PC-9 (cell line): ENCODE measurements around the gene PLAAT4. TPM values are rescaled to one million over a fixed set of nuclear protein-coding genes. Genes with fewer than 3 reads are reported as not detected.

ENCODE experiments used
- BruUV-seq: library from RNA; stranded (reverse); fragments of 400-500 nt; replicated peaks from 2 replicates; lab custom pipeline; 2021; lab: Mats Ljungman, UMichigan
- CTCF ChIA-PET: fragments of 300-600 bp; sonication (Branson Sonifier 250); formaldehyde crosslinking; loops from one replicate; lab custom pipeline; 2022; ENCODE audit warnings: antibody characterized with exemption; lab: Charles Lee
- POLR2A ChIA-PET: fragments of 300-600 bp; sonication (Branson Sonifier 250); formaldehyde crosslinking; loops from one replicate; lab custom pipeline; 2022; ENCODE audit warnings: antibody characterized with exemption; ENCODE audit not compliant: unreplicated experiment; lab: Charles Lee
- DNase-seq, 2 experiments: peaks; one replicate each; pipeline versions ENCODE4 v3.0.0 to v3.0.0-alpha.2; 2015 to 2022; ENCODE audit warnings: mixed read lengths in 1 of 2
- H2AFZ ChIP-seq: fragments of 200-600 bp; sonication (generic); 2 replicates; pipeline ENCODE4 v1.8.1; 2017; ENCODE audit warnings: antibody characterized with exemption
- H3F3A ChIP-seq: fragments of 200-600 bp; sonication (generic); 2 replicates; pipeline ENCODE4 v1.8.1; 2017; ENCODE audit warnings: antibody characterized with exemption, mild to moderate bottlenecking, low read depth; ENCODE audit not compliant: insufficient read depth
- H3K27ac ChIP-seq: fragments of 200-600 bp; sonication (generic); 2 replicates; pipeline ENCODE4 v1.6.1; 2016; ENCODE audit warnings: mixed run types
- H3K27me3 ChIP-seq: fragments of 200-600 bp; sonication (generic); 2 replicates; pipeline ENCODE4 v1.6.1; 2016; ENCODE audit warnings: low read depth, mixed run types; ENCODE audit not compliant: insufficient read depth
- H3K36me3 ChIP-seq: fragments of 200-600 bp; sonication (generic); 2 replicates; pipeline ENCODE4 v1.6.1; 2016; ENCODE audit warnings: low read depth, mixed run types
- H3K4me1 ChIP-seq: fragments of 200-600 bp; sonication (generic); replicated peaks from 2 replicates; pipeline ENCODE4 v1.6.1; 2016; ENCODE audit warnings: mixed run types; ENCODE audit not compliant: insufficient read depth
- H3K4me2 ChIP-seq: fragments of 200-600 bp; sonication (generic); 2 replicates; pipeline ENCODE4 v1.6.1; 2017; ENCODE audit warnings: mixed run types
- H3K4me3 ChIP-seq: fragments of 200-600 bp; sonication (generic); 2 replicates; pipeline ENCODE4 v1.6.1; 2016; ENCODE audit warnings: mixed run types
- H3K79me2 ChIP-seq: fragments of 200-600 bp; sonication (generic); 2 replicates; pipeline ENCODE4 v1.6.1; 2017; ENCODE audit warnings: low read depth, mixed run types
- H3K9me2 ChIP-seq: fragments of 200-600 bp; sonication (generic); 2 replicates; pipeline ENCODE4 v1.8.1; 2017; ENCODE audit warnings: mild to moderate bottlenecking; ENCODE audit not compliant: insufficient read depth
- H3K9me3 ChIP-seq: fragments of 200-600 bp; sonication (generic); 2 replicates; pipeline ENCODE4 v1.8.1; 2016; ENCODE audit warnings: low read depth; ENCODE audit not compliant: insufficient read depth
- H4K20me1 ChIP-seq: fragments of 200-600 bp; sonication (generic); 2 replicates; pipeline ENCODE4 v1.8.1; 2017; ENCODE audit not compliant: insufficient read depth
- CTCF ChIP-seq: fragments of 200-600 bp; sonication (generic); conservative IDR thresholded peaks from 2 replicates; pipeline ENCODE4 v1.6.1; 2017; ENCODE audit warnings: mixed run types, antibody characterized with exemption, mild to moderate bottlenecking, moderate library complexity
- EZH2 ChIP-seq: fragments of 200-600 bp; sonication (generic); IDR thresholded peaks from 2 replicates; pipeline ENCODE4 v1.8.0; 2017; ENCODE audit warnings: antibody characterized with exemption, low read depth
- intact Hi-C: fragments of 100-400 bp; cut with micrococcal nuclease; formaldehyde crosslinking; loops from one replicate; pipeline ENCODE4 v1.10.0; 2022; ENCODE audit not compliant: unreplicated experiment
- total RNA-seq: library from RNA; stranded (reverse); gene quantifications from 2 replicates; pipeline ENCODE4 v1.2.3, GENCODE V29; 2021

The PLAAT4 gene
- total RNA-seq, 1 experiment from 2014 or later: 64.6 TPM

GRCh38 chr11:63499874-63500273 lies 36.7 kb upstream of the PLAAT4 start:
- H3K4me1 ChIP-seq: no peaks in the 10 kb centered on the region
- H3K9me2 ChIP-seq: no peaks in the 10 kb centered on the region
- no peak overlapping the region for H3K4me2 ChIP-seq
- no peaks in the 10 kb centered on the region for H3F3A ChIP-seq
- TF ChIP-seq EZH2: no peak
- no peak for TF ChIP-seq CTCF
- H3K9me3 ChIP-seq: peaks cover 14% of the 10 kb centered on the region
- no peaks in the 10 kb centered on the region for H3K79me2 ChIP-seq
- POLR2A ChIA-PET: interaction anchor here (0.7 kb wide), 1 partner anchor 362 kb away, joined by 3 read pairs; no protein-coding TSS in a partner anchor
- intact Hi-C loops: no loop called here
- CTCF ChIA-PET: interaction anchor here (0.6 kb wide), 1 partner anchor 20 kb away, joined by 3 read pairs; no protein-coding TSS in a partner anchor
- H3K4me3 ChIP-seq: no peak overlapping the region
- no peaks in the 10 kb centered on the region for H3K27me3 ChIP-seq
- no peak overlapping the region for H2AFZ ChIP-seq
- DNase-seq: no peak
- no peak overlapping the region for H3K27ac ChIP-seq
- no TSS peak for BruUV-seq
- H3K36me3 ChIP-seq: no peaks in the 10 kb centered on the region
- H4K20me1 ChIP-seq: no peaks in the 10 kb centered on the region

GRCh38 chr11:63501236-63501635 lies 35.4 kb upstream of the PLAAT4 start:
- no peak overlapping the region for H3K4me2 ChIP-seq
- no peaks in the 10 kb centered on the region for H3K79me2 ChIP-seq
- no peak overlapping the region for H3K27ac ChIP-seq
- no peaks in the 10 kb centered on the region for H3K27me3 ChIP-seq
- TF ChIP-seq EZH2 (no peak), CTCF (no peak)
- H3K9me2 ChIP-seq: no peaks in the 10 kb centered on the region
- ChIA-PET POLR2A (no interaction called here), CTCF (no interaction called here)
- no peaks in the 10 kb centered on the region for H3K4me1 ChIP-seq
- H2AFZ ChIP-seq: no peak overlapping the region
- H4K20me1 ChIP-seq: no peaks in the 10 kb centered on the region
- no peaks in the 10 kb centered on the region for H3F3A ChIP-seq
- no peaks in the 10 kb centered on the region for H3K36me3 ChIP-seq
- no peak for DNase-seq
- H3K9me3 ChIP-seq: peaks cover 14% of the 10 kb centered on the region
- BruUV-seq: no TSS peak
- intact Hi-C loops: no loop called here
- H3K4me3 ChIP-seq: no peak overlapping the region

- H3K79me2 ChIP-seq: no peaks in the 10 kb centered on the region
- H3K9me3 ChIP-seq: peaks cover 14% of the 10 kb centered on the region
- H3K9me2 ChIP-seq: no peaks in the 10 kb centered on the region
- H3K4me3 ChIP-seq: no peak overlapping the region
- H3K27me3 ChIP-seq: no peaks in the 10 kb centered on the region
- no peaks in the 10 kb centered on the region for H4K20me1 ChIP-seq
- intact Hi-C loops: no loop called here
- no peaks in the 10 kb centered on the region for H3F3A ChIP-seq
- POLR2A ChIA-PET: no interaction called here
- no TSS peak for BruUV-seq
- no peaks in the 10 kb centered on the region for H3K4me1 ChIP-seq
- no peak overlapping the region for H3K4me2 ChIP-seq
- CTCF ChIA-PET: no interaction called here
- no peak overlapping the region for H2AFZ ChIP-seq
- DNase-seq: no peak
- TF ChIP-seq EZH2: no peak
- no peaks in the 10 kb centered on the region for H3K36me3 ChIP-seq
- no peak overlapping the region for H3K27ac ChIP-seq
Measured at GRCh38 chr11:63502252-63502820, 34.3 kb upstream of the PLAAT4 start.

- DNase-seq: no peak
- Histone ChIP-seq H3K9me3 (peaks cover 14% of the 10 kb centered on the region), H3F3A (no peaks in the 10 kb centered on the region), H2AFZ (no peak overlapping the region), H4K20me1 (no peaks in the 10 kb centered on the region), H3K4me2 (no peak overlapping the region), H3K9me2 (no peaks in the 10 kb centered on the region), H3K27me3 (no peaks in the 10 kb centered on the region), H3K79me2 (no peaks in the 10 kb centered on the region), H3K4me3 (no peak overlapping the region), H3K36me3 (no peaks in the 10 kb centered on the region), H3K27ac (no peak overlapping the region), H3K4me1 (no peaks in the 10 kb centered on the region)
- TF ChIP-seq EZH2 (no peak), CTCF (no peak)
- POLR2A ChIA-PET: no interaction called here
- intact Hi-C loops: no loop called here
- no TSS peak for BruUV-seq
- CTCF ChIA-PET: no interaction called here
Measured at GRCh38 chr11:63503492-63503891, 33.1 kb upstream of the PLAAT4 start.
